ENCODE results near the gene SLC35B2. TPM values are rescaled to one million over a fixed set of nuclear protein-coding genes. Genes with fewer than 3 reads are reported as not detected.

SLC35B2 gene
- total and polyA plus RNA-seq, 2 experiments from 2014 or later: 14.0 to 30.9 TPM

- Mint-ChIP-seq H3K4me1 (no peaks in the 10 kb centered on the region; the same call in 2 of the 3 replicates), H3K4me3 (no peak overlapping the region), H3K27me3 (ENCODE audit: insufficient read depth, low read depth, poor library complexity) (peaks cover 13% of the 10 kb centered on the region), H3K36me3 (ENCODE audit: low read depth) (no peaks in the 10 kb centered on the region), H3K27ac (no peak overlapping the region; the same call in 1 of the 2 replicates), H3K9me3 (no peaks in the 10 kb centered on the region; the same call in 1 of the 3 replicates)
- Histone ChIP-seq H2AFZ (0 out of 2 replicates have a peak overlapping the region, but pooled peaks have one; percentile 56), H3F3A (replicated peaks; ENCODE audit: low read depth) (no peaks in the 10 kb centered on the region), H3K4me2 (no peak overlapping the region), H3K79me2 (replicated peaks; ENCODE audit: insufficient read depth) (no peaks in the 10 kb centered on the region), H3K9me2 (ENCODE audit: insufficient read depth) (no peaks in the 10 kb centered on the region), H3K27me3 (ENCODE audit: insufficient read depth) (0 out of 2 replicates have a peak, but pooled peaks cover 5% of the 10 kb centered on the region), H3K4me3 (no peak overlapping the region), H4K20me1 (replicated peaks; ENCODE audit: insufficient read depth) (no peaks in the 10 kb centered on the region), H3K36me3 (ENCODE audit: insufficient read depth) (no peaks in the 10 kb centered on the region), H3K4me1 (ENCODE audit: insufficient read depth) (no peaks in the 10 kb centered on the region), H3K27ac (ENCODE audit: low read depth) (no peak overlapping the region)
- ATAC-seq: no peak
- DNase-seq (ENCODE audit: low spot score): no peak
- TF ChIP-seq, protein P1, sequence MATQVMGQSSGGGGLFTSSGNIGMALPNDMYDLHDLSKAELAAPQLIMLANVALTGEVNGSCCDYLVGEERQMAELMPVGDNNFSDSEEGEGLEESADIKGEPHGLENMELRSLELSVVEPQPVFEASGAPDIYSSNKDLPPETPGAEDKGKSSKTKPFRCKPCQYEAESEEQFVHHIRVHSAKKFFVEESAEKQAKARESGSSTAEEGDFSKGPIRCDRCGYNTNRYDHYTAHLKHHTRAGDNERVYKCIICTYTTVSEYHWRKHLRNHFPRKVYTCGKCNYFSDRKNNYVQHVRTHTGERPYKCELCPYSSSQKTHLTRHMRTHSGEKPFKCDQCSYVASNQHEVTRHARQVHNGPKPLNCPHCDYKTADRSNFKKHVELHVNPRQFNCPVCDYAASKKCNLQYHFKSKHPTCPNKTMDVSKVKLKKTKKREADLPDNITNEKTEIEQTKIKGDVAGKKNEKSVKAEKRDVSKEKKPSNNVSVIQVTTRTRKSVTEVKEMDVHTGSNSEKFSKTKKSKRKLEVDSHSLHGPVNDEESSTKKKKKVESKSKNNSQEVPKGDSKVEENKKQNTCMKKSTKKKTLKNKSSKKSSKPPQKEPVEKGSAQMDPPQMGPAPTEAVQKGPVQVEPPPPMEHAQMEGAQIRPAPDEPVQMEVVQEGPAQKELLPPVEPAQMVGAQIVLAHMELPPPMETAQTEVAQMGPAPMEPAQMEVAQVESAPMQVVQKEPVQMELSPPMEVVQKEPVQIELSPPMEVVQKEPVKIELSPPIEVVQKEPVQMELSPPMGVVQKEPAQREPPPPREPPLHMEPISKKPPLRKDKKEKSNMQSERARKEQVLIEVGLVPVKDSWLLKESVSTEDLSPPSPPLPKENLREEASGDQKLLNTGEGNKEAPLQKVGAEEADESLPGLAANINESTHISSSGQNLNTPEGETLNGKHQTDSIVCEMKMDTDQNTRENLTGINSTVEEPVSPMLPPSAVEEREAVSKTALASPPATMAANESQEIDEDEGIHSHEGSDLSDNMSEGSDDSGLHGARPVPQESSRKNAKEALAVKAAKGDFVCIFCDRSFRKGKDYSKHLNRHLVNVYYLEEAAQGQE (IDR thresholded peaks at IDR 0.05; ENCODE audit: unreplicated experiment): no peak
- TF ChIP-seq, protein P2, sequence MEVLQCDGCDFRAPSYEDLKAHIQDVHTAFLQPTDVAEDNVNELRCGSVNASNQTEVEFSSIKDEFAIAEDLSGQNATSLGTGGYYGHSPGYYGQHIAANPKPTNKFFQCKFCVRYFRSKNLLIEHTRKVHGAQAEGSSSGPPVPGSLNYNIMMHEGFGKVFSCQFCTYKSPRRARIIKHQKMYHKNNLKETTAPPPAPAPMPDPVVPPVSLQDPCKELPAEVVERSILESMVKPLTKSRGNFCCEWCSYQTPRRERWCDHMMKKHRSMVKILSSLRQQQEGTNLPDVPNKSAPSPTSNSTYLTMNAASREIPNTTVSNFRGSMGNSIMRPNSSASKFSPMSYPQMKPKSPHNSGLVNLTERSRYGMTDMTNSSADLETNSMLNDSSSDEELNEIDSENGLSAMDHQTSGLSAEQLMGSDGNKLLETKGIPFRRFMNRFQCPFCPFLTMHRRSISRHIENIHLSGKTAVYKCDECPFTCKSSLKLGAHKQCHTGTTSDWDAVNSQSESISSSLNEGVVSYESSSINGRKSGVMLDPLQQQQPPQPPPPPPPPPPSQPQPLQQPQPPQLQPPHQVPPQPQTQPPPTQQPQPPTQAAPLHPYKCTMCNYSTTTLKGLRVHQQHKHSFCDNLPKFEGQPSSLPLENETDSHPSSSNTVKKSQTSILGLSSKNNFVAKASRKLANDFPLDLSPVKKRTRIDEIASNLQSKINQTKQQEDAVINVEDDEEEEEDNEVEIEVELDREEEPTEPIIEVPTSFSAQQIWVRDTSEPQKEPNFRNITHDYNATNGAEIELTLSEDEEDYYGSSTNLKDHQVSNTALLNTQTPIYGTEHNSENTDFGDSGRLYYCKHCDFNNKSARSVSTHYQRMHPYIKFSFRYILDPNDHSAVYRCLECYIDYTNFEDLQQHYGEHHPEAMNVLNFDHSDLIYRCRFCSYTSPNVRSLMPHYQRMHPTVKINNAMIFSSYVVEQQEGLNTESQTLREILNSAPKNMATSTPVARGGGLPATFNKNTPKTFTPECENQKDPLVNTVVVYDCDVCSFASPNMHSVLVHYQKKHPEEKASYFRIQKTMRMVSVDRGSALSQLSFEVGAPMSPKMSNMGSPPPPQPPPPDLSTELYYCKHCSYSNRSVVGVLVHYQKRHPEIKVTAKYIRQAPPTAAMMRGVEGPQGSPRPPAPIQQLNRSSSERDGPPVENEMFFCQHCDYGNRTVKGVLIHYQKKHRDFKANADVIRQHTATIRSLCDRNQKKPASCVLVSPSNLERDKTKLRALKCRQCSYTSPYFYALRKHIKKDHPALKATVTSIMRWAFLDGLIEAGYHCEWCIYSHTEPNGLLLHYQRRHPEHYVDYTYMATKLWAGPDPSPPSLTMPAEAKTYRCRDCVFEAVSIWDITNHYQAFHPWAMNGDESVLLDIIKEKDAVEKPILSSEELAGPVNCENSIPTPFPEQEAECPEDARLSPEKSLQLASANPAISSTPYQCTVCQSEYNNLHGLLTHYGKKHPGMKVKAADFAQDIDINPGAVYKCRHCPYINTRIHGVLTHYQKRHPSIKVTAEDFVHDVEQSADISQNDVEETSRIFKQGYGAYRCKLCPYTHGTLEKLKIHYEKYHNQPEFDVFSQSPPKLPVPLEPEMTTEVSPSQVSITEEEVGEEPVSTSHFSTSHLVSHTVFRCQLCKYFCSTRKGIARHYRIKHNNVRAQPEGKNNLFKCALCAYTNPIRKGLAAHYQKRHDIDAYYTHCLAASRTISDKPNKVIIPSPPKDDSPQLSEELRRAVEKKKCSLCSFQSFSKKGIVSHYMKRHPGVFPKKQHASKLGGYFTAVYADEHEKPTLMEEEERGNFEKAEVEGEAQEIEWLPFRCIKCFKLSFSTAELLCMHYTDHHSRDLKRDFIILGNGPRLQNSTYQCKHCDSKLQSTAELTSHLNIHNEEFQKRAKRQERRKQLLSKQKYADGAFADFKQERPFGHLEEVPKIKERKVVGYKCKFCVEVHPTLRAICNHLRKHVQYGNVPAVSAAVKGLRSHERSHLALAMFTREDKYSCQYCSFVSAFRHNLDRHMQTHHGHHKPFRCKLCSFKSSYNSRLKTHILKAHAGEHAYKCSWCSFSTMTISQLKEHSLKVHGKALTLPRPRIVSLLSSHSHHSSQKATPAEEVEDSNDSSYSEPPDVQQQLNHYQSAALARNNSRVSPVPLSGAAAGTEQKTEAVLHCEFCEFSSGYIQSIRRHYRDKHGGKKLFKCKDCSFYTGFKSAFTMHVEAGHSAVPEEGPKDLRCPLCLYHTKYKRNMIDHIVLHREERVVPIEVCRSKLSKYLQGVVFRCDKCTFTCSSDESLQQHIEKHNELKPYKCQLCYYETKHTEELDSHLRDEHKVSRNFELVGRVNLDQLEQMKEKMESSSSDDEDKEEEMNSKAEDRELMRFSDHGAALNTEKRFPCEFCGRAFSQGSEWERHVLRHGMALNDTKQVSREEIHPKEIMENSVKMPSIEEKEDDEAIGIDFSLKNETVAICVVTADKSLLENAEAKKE (CRISPR knock-in tag; IDR thresholded peaks at IDR 0.05): no peak
- TF ChIP-seq, protein P3, sequence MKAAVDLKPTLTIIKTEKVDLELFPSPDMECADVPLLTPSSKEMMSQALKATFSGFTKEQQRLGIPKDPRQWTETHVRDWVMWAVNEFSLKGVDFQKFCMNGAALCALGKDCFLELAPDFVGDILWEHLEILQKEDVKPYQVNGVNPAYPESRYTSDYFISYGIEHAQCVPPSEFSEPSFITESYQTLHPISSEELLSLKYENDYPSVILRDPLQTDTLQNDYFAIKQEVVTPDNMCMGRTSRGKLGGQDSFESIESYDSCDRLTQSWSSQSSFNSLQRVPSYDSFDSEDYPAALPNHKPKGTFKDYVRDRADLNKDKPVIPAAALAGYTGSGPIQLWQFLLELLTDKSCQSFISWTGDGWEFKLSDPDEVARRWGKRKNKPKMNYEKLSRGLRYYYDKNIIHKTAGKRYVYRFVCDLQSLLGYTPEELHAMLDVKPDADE (IDR thresholded peaks at IDR 0.05): no peak
- TF ChIP-seq STAT1 (IDR thresholded peaks at IDR 0.05; ENCODE audit: unreplicated experiment) (no peak), POLR2AphosphoS5 (IDR thresholded peaks at IDR 0.05; ENCODE audit: low read depth) (no peak), ZNF114 (CRISPR knock-in tag; IDR thresholded peaks at IDR 0.05) (no peak), NANOG (IDR thresholded peaks at IDR 0.05; ENCODE audit: borderline replicate concordance) (no peak), CTCF (conservative IDR thresholded peaks at IDR 0.05; ENCODE audit: low read depth in 2 of 2) (no peak), EZH2phosphoT487 (IDR thresholded peaks at IDR 0.05; ENCODE audit: unreplicated experiment) (no peak), EZH2 (IDR thresholded peaks at IDR 0.05; ENCODE audit: low read depth, unreplicated experiment) (no peak), CREB1 (CRISPR knock-in tag; IDR thresholded peaks at IDR 0.05; ENCODE audit: low read depth) (no peak), ZNF331 (CRISPR knock-in tag; IDR thresholded peaks at IDR 0.05; ENCODE audit: low read depth) (no peak), JUNB (IDR thresholded peaks at IDR 0.05; ENCODE audit: unreplicated experiment) (no peak)
Measured at GRCh38 chr6:44289726-44290260, 32.5 kb upstream of the SLC35B2 start.

Measured in GM23338 (cell line).